MCF 10A (cell line): ENCODE results near the gene UBAC2. TPM values are rescaled to one million over a fixed set of nuclear protein-coding genes. Genes with fewer than 3 reads are reported as not detected.
"Not testable (repeated sequence)": the region's sequence is repeated elsewhere in the genome, so short reads cannot be mapped to it uniquely, and the experiment has no call there.

Experiments used
- BruUV-seq: library from RNA; stranded (reverse); fragments of 400-500 nt; replicated peaks from 2 replicates; lab custom pipeline; 2021; lab: Mats Ljungman, UMichigan
- CTCF ChIA-PET: fragments of 300-600 bp; sonication (Branson Sonifier 250); formaldehyde crosslinking; extraction: SDS; loops from one replicate; lab custom pipeline; 2021; ENCODE audit warnings: antibody characterized with exemption, inconsistent platforms; lab: Yijun Ruan, JAX
- POLR2A ChIA-PET: fragments of 300-600, 350-650 bp; sonication (Branson Sonifier 250); formaldehyde crosslinking; extraction: SDS; loops from one replicate; lab custom pipeline; 2020; ENCODE audit warnings: antibody characterized with exemption, inconsistent platforms; lab: Yijun Ruan, JAX
- DNase-seq: peaks from one replicate; pipeline ENCODE4 v3.0.0-alpha.2; 2018; ENCODE audit not compliant: unreplicated experiment
- H3K27ac Mint-ChIP-seq: one replicate; pipeline ENCODE4 v1.8.0; 2022; ENCODE audit warnings: mild to moderate bottlenecking, low read depth, mixed read lengths; ENCODE audit not compliant: unreplicated experiment
- H3K27me3 Mint-ChIP-seq: one replicate; pipeline ENCODE4 v1.8.0; 2022; ENCODE audit warnings: mixed read lengths; ENCODE audit not compliant: insufficient read depth, unreplicated experiment
- H3K36me3 Mint-ChIP-seq: one replicate; pipeline ENCODE4 v1.8.0; 2022; ENCODE audit warnings: mild to moderate bottlenecking, moderate library complexity, mixed read lengths; ENCODE audit not compliant: insufficient read depth, unreplicated experiment
- H3K4me1 Mint-ChIP-seq: one replicate; pipeline ENCODE4 v1.8.0; 2022; ENCODE audit warnings: mixed read lengths; ENCODE audit not compliant: insufficient read depth, unreplicated experiment
- H3K4me3 Mint-ChIP-seq: one replicate; pipeline ENCODE4 v1.8.0; 2022; ENCODE audit warnings: mild to moderate bottlenecking, moderate library complexity, mixed read lengths; ENCODE audit not compliant: unreplicated experiment
- H3K9me3 Mint-ChIP-seq: one replicate; pipeline ENCODE4 v1.8.0; 2022; ENCODE audit warnings: mixed read lengths; ENCODE audit not compliant: unreplicated experiment
- intact Hi-C: fragments of 100-400 bp; cut with micrococcal nuclease; formaldehyde crosslinking; loops from 2 replicates; pipeline ENCODE4 v1.14.1; 2022
- total RNA-seq: library from RNA; stranded (reverse); gene quantifications from 2 replicates; pipeline ENCODE4 v1.2.3, GENCODE V29; 2022
- TF ChIP-seq, protein P1 (sequence below): fragments of 200-600 bp; IDR thresholded peaks from one replicate; pipeline ENCODE4 v1.8.0; 2022; ENCODE audit warnings: antibody characterized with exemption, mild to moderate bottlenecking; ENCODE audit not compliant: unreplicated experiment

UBAC2 gene
- total RNA-seq, 1 experiment from 2014 or later, result 74.7 TPM

DNA sequence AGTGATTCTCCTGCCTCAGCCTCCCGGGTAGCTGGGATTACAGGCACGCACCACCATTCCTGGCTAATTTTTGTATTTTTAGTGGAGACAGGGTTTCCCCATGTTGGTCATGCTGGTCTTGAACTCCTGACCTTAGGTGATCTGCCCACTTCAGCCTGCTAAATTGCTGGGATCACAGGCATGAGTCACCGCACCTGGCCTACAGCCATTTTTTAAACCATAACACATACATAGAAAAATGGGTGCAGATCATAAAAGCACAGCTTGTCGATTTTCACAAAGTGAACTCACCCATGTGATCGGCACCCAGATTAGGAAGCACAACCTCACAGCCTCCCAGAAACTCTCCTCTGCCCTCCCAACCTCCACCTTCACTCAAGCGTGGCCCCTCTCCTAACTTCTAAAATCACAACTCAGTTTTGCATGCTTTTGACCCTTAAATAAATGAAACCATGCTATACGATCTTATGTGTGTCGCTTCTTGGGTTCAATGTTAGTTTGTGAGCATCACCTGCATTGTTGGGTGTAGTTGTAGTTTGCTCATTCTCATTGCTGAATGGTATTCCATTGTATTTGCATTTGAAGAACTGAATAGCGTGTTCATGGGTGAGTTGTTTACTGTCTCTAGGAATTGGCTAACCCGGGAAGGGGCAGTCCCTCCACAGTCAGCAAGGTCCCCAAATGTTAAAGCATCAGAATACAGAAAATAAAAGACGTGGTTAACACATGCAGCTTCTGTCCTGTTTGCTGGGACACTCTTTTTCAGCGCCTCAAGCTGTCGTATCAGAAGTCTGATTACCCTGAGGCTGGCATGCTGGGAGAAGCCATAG is 210.2 kb downstream of the UBAC2 start:
- H3K4me1 Mint-ChIP-seq, POLR2A ChIA-PET, BruUV-seq, H3K27ac Mint-ChIP-seq, H3K36me3 Mint-ChIP-seq, H3K9me3 Mint-ChIP-seq, H3K4me3 Mint-ChIP-seq, intact Hi-C loops: not testable (repeated sequence)
- peaks cover 10% of the 10 kb centered on the region for H3K27me3 Mint-ChIP-seq
- CTCF ChIA-PET, result interaction anchor here (0.8 to 2.3 kb wide), 3 partner anchors 26 to 144 kb away, joined by 3 to 11 read pairs (median 4); no protein-coding TSS in a partner anchor
- DNase-seq, result peak; percentile 16

DNA sequence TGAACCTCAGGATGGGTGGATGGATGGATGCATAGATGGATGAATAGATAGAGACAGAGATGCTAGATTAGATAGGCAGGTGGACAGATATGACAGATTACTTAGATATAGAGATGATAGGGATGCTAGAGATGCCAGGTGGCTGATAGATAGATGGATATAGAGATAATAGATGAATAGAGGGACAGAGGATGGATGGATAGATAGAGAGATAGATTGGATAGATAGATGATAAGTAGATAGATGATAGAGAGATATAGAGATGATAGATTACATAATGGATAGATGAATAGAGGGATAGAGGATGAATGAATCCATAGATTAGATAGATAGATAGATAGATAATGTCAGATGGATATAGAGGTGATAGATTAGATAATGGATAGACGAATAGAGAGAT is 212.2 kb downstream of the UBAC2 start:
- Mint-ChIP-seq H3K4me3 (no peak overlapping the region), H3K36me3 (no peaks in the 10 kb centered on the region), H3K27ac (no peak overlapping the region), H3K4me1 (no peaks in the 10 kb centered on the region), H3K27me3 (peaks cover 10% of the 10 kb centered on the region), H3K9me3 (no peaks in the 10 kb centered on the region)
- TF ChIP-seq, protein P1, sequence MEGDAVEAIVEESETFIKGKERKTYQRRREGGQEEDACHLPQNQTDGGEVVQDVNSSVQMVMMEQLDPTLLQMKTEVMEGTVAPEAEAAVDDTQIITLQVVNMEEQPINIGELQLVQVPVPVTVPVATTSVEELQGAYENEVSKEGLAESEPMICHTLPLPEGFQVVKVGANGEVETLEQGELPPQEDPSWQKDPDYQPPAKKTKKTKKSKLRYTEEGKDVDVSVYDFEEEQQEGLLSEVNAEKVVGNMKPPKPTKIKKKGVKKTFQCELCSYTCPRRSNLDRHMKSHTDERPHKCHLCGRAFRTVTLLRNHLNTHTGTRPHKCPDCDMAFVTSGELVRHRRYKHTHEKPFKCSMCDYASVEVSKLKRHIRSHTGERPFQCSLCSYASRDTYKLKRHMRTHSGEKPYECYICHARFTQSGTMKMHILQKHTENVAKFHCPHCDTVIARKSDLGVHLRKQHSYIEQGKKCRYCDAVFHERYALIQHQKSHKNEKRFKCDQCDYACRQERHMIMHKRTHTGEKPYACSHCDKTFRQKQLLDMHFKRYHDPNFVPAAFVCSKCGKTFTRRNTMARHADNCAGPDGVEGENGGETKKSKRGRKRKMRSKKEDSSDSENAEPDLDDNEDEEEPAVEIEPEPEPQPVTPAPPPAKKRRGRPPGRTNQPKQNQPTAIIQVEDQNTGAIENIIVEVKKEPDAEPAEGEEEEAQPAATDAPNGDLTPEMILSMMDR, result no peak
- POLR2A ChIA-PET, result no interaction called here
- intact Hi-C loops, result no loop called here
- no TSS peak for BruUV-seq
- DNase-seq, result no peak
- CTCF ChIA-PET, result interaction anchor here (0.5 to 0.6 kb wide), 3 partner anchors 232 to 1344 kb away, joined by 3 read pairs; no protein-coding TSS in a partner anchor

DNA sequence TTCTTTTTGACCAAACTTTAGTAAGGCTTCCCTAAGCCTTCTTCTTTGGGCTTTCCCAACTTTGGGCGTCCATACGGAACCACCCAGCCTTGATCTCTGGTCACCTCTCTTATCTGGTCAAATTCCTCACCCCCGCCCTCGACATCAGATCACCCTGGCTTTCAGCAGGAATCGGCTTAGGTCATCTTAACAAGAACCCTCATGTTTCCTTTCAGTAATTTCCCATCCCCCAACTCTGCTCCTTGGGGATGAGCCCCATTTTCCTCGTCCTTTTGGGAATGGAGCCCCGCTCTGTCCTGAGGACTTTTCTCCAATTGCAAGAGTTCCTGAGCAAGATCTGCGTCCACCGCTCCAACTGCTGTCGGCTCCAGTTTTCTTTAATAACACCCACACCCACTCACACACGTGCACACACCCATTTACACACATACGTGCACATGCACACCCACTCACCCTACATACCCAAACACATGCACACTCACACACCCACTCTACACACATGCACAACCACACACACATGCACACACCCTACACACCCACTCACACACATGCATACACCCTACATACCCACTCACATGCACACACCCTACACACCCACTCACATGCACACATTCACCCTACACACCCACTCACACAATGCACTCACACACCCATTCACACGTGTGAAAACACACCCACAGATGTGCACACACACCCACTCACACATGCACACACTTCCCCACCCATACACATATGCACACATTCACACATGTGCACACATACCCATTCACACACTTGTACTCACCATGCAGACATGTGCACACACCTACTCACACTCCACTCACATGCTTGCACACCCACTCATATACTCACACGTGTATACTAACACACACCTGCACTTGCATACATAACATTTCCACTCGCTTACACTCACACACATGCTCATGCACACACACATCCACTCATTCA is 213.7 kb downstream of the UBAC2 start:
- no peaks in the 10 kb centered on the region for H3K4me1 Mint-ChIP-seq
- no TSS peak for BruUV-seq
- TF ChIP-seq, protein P1, result no peak
- H3K9me3 Mint-ChIP-seq, result no peaks in the 10 kb centered on the region
- no peak overlapping the region for H3K4me3 Mint-ChIP-seq
- CTCF ChIA-PET, result interaction anchor here (0.7 to 0.9 kb wide), 2 partner anchors 9 to 122 kb away, joined by 3 read pairs; no protein-coding TSS in a partner anchor
- no peaks in the 10 kb centered on the region for H3K36me3 Mint-ChIP-seq
- H3K27me3 Mint-ChIP-seq, result peaks cover 8% of the 10 kb centered on the region
- no peak overlapping the region for H3K27ac Mint-ChIP-seq
- no peak for DNase-seq
- POLR2A ChIA-PET, result no interaction called here
- intact Hi-C loops, result no loop called here

DNA sequence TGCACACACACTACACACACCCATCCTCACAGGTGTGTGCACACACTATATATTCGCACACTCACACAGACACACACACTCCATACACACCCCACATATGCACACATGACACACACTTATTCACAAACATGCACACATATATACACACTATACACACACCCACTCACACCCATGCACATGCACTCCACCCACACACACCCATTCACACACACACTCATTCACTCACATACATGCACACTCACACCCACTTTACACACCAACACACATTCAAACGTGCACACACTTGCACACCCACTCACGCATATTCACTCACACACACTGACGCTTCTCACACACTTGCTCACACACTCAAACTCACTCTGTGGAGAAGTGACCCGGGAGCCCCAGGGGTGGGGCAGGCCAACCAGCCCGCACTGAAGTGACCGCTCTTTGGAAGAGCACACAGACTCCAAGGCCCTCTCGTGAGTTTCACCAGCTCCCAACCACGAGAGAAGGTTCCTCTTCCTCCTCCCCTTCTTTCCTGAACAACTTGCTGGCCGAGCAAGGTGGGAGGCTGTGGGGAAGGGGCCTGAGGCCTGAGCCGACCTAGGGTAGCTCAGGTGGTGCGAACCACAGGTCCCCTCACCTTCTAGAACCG is 214.5 kb downstream of the UBAC2 start:
- DNase-seq, result no peak
- CTCF ChIA-PET, result no interaction called here
- H3K36me3 Mint-ChIP-seq, result no peaks in the 10 kb centered on the region
- POLR2A ChIA-PET, result no interaction called here
- H3K9me3 Mint-ChIP-seq, result no peaks in the 10 kb centered on the region
- H3K27ac Mint-ChIP-seq, result no peak overlapping the region
- TF ChIP-seq, protein P1, result no peak
- intact Hi-C loops, result no loop called here
- H3K4me3 Mint-ChIP-seq, result no peak overlapping the region
- H3K27me3 Mint-ChIP-seq, result peaks cover 5% of the 10 kb centered on the region
- H3K4me1 Mint-ChIP-seq, result no peaks in the 10 kb centered on the region
- no TSS peak for BruUV-seq
